Keratinocyte (primary cell): ENCODE data around the gene EIF2AK2.

Source experiments
- CTCF ChIP-seq, 3 experiments: IDR thresholded peaks in 1 of 3; conservative IDR thresholded peaks in 1 of 3; optimal IDR thresholded peaks in 1 of 3; 2 replicates in 2 of 3; 3 replicates in 1 of 3; pipeline versions ENCODE3 to v1.5.1; 2011; ENCODE audit warnings: low read length in 3 of 3, mild to moderate bottlenecking in 3 of 3, moderate library complexity in 2 of 3, control low read depth in 1 of 3, inconsistent platforms in 1 of 3; ENCODE audit not compliant: insufficient read depth in 2 of 3; ENCODE audit errors: extremely low read depth in 1 of 3
- EZH2 ChIP-seq: IDR thresholded peaks from one replicate; pipeline ENCODE4 v1.6.1; 2012; ENCODE audit warnings: inconsistent platforms, mild to moderate bottlenecking, low read length, moderate library complexity

GRCh38 chr2:37068686-37069085 lies 88.1 kb downstream of the EIF2AK2 start:
- TF ChIP-seq CTCF (optimal IDR thresholded peaks at IDR 0.05 in 1 of 3, IDR thresholded peaks at IDR 0.05 in 1 of 3, conservative IDR thresholded peaks at IDR 0.05 in 1 of 3; ENCODE audit: extremely low read depth in 1 of 3, insufficient read depth in 2 of 3, low read length in 3 of 3) (no peak), EZH2 (no peak)
